Measurements from ENCODE around the gene PAFAH2.
"Not testable (repeated sequence)": the region's sequence is repeated elsewhere in the genome, so short reads cannot be mapped to it uniquely, and the experiment has no call there.

PAFAH2 gene

DNA sequence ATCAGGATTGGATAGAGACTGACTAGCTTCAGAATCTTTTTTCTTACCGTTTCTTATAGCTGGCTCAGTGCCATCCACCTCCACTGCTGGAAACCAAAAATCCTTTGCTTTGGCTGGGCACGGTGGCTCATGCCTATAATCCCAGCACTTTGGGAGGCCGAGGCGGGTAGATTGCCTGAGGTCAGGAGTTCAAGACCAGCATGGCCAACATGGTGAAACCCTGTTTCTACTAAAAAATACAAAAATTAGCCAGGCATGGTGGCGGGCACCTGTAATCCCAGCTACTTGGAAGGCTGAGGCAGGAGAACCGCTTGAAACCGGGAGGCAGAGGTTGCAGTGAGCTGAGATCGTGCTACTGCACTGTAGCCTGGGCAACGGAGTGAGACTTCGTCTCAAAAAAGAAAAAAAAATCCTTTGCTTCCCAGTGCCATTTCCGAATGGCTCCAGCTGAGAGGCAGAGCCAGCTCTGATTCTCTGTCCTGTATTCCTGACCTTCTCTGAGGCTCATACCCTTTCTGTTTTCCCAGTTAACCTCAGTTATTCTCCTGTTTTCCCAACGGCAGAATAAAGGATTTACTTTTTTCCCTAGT, 65.0 kb downstream of the PAFAH2 start:
- not testable (repeated sequence) for DNase-seq (ENCODE audit: low read depth, low spot score)

DNA sequence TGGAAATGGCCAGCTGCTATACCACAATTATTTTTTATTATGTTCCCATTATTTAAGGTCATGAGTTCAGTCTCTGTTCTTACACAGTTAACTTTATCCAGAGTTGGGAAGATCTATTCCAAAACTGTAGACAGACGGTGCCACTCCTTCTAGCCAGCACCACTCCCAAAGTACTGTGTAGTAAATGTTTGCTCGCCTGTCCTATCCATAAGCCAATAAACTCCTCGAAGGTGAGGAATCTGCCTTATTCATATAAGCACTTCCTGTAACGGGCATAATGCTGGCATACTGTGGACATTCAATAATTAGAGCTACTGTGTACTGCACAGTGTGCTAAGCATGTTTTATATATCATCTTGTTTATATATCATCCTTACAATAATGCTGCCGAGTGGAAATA, 65.5 kb downstream of the PAFAH2 start:
- no peak for DNase-seq (ENCODE audit: low read depth, low spot score)

DNA sequence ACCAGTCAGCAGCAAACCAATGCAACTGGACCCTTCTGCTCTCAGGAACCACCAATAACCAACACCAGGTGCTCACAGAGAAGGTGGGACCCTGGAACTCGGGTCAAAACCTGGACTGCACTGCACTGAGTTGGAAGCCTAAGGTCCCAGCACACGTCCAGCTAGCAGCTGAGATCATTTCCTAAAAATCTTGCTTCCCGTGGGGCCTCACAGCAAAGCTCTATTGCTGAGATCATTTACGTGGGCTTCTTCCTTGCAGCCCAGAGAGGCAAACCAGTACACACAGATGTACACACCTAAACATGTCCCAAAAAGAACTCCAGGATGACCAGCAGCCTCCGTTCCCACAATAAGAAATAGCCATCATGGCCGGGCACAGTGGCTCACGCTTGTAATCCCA, 68.8 kb downstream of the PAFAH2 start:
- no peak for DNase-seq (ENCODE audit: low read depth, low spot score)

DNA sequence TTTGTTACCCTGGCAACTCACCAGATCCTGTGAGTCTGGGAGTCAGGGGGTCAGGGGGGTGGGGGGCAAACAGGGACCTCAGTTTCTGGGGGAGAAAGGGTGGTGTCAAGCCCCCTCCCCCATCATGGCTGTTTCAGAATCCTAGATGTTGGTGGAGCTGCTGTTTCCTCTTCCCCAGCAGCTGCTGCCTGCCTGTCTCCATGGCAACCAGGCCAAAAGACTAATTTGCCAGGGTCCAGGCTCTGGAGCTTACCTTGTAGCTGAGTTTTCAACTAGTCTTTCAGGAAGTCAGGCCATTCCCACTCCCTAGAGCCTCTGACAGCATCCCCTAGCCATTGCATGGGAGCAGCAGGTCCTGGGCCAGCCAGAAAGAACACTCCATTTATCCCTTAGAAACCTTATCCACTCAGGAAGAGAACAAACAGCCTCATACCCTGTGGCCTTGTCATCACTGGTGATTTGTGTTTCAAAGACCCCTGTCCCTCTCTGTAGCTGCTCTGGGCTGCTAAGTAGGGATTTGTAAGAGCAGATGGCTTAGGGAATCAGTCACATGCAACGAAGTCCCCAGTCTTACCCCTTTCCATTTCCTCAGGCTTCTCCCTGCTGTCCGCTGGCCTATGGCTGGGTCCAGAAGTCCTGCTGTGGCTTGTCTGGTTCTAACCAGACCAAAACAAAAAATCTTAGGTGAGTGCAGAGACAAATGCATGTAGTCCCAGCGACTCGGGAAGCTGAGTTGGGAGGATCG, 70.2 kb downstream of the PAFAH2 start:
- no peak for DNase-seq (ENCODE audit: low read depth, low spot score)

DNA sequence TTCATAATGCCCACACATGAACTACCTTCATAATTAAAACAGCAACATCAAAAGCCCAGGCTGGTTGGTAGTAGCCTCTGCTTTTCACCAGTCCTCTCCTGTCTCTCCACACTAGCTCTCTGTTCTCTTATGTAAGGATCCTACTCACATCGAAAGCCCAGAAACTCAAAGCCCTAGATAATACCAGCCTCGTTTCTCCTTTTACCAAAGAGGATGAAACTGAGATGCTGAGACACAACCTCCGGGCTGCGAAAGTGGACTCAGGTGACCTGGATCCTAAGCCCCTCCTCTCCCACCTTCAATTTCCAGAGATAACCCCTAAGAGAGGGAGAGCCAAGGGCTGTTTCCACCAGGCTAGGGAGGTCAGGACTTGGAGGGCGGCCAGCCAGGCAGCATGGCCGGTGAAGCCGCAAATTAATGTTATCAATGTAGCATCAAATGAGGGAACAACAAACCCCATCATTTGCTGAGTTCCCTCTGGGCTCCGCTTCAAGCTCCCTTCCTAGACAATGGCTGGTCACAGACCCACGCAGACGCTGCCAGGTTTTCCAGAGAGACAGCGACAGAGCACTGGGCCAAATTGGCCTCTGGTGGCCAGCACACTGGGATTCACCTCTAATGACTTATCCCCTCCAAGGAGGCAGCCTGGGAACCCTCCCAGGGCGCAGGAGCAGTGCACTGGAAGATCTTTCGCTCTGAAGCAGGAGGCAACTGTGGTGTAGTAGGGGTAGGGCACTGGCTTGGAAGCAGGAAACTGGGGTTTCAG, 70.9 kb downstream of the PAFAH2 start:
- DNase-seq (ENCODE audit: low read depth, low spot score) = no peak

DNA sequence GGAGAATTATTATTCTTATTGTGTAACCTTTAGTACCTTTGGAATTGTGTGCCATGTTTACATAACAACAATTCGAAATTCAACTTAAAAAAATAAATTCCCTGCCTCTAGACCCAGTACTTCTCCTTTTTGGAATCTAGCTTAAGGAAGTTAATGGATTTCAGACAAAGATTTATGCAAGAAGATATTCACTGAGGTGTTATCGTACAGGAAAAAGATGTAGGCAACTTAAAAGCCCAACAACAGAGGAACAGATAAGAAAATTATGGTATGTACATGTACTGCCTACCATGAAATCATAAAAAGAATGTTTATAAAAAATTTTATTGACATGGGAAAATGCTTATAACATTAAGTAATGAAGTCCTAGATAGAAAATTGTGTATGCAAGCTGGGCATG, 73.4 kb downstream of the PAFAH2 start:
- DNase-seq (ENCODE audit: low read depth, low spot score) = no peak

DNA sequence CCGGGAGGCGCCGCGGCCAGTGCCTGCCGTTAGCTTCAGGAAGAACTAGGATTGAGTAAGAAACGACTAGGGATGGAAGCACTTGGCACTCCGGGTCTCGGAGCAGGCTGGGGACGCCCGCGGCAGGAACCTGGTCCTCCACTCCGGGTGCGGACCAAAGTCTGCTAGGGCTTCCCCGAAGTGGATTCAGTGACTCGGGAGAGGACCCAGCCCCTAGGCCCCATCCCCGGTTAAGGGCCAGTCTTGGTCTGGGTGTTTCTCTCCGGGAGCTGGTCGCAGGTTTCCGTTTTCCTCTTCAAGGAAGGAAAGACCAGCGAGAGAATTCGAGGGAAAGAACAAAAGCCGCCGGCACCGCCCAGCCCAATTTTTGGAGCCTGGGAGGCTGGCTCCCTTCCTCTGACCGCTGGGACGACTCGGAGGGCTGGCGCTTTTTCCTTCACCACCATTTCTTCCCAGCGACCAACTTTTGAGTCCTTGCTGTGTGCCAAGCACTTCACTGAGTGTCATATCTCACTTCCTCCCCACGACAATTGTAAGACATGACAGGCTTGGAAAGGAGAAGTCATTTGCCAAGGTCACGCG, 74.8 kb downstream of the PAFAH2 start:
- no peak for DNase-seq (ENCODE audit: low read depth, low spot score)

DNA sequence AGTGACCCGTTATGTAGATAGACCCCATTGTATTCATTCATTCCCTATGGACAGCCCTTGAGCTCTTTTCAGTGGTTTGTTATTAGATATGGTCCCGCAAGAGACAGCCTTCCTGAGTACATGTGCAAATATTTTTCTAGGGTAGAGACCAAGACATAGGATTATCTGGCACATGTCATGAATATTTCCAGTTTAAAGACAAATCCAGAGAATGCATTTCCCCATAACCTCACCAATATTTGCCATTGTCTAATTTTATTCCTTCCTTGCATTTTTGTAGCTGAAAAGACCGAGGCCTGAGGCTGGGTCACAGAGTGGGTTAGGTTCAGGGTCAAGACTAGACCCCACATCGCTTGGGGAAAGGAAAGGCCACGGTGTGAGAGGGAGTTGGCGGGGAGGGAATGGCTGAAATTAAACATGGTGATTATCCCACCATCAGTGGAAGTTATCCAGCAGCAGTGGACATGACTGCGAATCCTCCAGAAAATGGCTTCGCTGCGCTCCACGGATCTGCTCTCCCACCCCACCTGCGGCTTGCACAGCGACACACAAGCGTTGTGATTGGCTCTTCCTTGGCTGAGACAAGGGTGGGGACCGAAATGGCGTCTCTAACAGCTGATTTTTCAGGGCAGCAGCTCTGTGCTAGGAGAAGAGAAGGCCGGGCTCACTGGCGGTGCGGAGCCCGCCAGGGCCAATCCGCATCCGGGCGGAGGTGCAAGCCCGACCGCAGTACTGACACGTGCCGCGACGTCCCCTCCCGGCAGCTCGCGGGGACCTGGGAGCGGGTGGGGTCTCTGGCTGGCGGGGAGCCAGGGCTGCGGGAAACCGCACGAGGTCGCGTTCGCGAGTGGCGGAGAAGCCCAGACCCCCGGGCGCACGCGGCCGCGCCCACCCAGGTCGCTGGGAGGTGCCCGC, 75.5 kb downstream of the PAFAH2 start:
- DNase-seq (ENCODE audit: low read depth, low spot score) = no peak

DNA sequence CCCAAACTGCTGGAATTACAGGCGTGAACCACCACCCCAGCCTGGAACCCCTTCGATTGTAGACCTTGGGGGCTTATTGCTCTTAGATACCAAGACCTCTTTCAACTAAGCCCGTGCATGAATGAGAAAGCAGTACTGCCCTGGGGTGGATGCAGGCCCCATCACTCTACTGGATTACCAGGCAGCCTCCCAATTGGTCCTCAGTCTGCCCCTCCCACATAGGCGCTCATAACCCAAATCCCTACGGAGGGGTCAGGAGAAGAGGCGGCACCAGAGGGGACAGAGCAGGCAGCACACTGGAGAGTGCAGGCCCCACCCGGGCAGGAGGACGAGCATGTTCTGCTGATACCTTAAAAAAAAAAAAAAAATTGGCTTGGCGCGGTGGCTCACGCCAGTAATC, 79.2 kb downstream of the PAFAH2 start:
- no peak for DNase-seq (ENCODE audit: low read depth, low spot score)

DNA sequence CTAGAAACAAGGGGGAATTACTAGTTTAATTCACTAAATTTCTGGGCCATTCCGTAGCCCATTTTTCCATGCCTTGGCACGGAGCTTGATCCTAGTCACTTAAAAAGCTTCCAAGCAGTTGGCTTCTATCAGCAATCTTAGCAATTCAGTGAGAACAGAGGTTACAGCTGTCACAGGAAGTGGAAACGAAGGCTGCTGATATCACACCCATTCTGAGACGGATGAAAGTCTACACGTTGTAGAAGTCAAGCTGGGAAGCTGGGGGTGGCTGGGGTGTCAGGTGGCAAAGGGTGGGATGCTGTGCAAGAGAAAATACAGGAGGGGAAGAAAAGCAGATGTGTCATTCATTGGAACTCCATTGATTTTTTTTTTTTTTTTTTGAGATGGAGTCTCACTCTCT, 79.9 kb downstream of the PAFAH2 start:
- no peak for DNase-seq (ENCODE audit: low read depth, low spot score)

DNA sequence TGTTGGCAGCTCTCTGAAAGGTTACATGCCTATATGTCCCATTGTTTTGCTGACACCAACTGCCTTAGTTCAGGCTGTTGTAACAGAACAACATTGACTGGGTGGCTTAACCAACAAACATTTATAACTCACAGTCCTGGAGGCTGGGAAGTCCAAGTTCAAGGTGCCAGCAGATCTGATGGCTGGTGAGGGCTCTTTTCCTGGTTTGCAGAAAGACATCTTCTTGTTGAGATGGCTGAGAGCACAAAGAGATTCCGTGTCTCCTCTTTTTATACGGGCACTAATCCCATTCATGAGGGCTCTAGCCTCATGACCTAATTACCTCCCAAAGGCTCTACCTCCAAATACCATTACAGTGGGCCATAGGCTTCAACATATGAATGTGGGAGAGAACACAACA, 81.4 kb downstream of the PAFAH2 start:
- no peak for DNase-seq (ENCODE audit: low read depth, low spot score)

DNA sequence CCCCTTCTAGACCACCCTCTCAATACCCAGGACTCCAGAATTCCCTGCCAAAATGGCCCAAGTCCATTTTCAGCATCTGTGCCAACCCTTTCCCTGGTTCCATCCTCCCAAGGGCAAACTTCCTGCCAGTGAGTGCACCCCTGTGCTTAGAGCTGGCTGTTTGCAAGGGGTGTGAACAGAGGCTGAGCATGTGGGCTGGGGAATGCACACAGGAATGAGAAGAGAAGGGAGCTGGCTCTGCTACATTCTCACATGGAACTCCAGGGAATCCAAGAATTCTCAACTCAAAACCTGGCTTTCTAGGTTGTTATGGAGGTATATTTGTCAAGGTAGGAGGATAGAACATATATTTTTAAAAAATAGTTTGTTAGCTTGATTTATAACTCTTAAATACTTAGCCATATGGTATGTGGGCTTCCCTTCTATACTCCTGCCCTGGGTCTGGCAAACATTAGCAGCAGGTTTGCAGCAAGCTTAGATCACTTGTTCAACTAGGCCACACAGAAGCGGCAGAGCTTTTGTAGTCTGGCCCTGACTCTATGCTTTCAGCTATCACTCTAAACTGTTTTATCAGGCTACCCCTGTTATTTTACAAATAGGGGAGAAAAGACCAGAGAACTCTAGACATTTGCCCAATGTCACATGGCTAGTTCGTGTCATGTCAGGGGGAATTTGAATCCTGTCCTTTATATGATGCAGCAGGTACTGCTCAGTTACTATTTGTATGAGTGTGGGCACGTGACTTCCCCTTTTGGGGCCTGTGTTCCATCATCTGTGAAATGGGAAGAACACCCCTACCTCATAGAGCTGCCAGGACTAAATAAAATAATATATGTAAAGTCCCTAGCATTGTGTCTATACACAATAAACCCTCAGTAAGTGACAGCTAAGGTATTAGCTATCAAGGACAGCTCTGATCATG, 83.5 kb downstream of the PAFAH2 start:
- DNase-seq (ENCODE audit: low read depth, low spot score) = no peak

DNA sequence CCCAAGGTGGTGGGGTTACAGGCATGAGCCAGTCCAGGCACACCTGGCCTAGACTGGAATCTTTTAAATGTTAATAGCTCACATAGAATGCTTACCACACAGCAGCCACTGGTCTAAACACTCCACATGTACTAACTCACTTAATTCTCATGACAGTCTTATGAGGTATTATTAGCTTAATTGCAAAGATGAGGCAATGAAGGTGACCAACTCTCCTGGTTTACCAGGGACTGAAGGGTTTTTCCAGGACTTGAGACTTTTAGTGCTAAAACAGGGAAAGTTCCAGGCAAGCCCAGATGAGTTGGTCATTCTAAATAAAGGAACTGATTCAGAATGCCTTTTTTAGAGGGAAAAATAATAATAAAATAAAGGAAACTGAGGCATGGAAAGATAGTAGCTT, 84.7 kb downstream of the PAFAH2 start:
- DNase-seq (ENCODE audit: low read depth, low spot score) = no peak

DNA sequence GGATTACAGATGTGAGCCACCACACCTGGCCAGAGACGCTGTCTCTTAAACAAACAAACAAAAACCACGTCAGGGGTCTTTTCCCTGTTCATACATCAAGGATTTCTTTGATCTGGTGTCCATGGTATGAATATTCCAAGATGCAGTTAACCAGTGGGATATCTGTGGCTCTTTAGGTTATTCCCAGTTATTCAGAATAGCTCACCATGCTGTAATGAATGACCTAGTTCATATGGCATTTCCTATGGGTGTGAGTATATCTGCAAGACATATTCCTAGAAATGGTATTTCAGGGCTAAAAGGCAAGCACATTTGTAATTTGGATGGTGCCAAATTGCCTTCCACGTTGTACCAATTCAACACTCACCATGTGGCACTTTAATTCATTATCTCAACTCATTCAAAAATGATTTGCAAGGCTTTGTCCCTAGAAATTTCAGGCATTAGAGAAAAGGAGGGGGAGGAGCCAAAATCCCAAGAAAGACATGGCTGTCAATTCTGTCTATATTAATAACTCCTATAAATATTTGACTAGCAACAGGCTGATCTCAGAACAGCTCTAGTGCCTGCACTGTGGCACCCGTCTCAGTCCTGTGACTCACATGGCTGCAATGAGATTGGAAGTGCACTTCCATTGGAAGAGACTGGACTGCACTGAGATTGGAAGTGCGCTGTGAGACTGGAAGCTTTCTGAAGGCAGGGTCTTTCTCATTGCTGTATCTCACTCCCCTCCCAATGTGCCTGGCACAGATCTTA, 85.6 kb downstream of the PAFAH2 start:
- no peak for DNase-seq (ENCODE audit: low read depth, low spot score)

DNA sequence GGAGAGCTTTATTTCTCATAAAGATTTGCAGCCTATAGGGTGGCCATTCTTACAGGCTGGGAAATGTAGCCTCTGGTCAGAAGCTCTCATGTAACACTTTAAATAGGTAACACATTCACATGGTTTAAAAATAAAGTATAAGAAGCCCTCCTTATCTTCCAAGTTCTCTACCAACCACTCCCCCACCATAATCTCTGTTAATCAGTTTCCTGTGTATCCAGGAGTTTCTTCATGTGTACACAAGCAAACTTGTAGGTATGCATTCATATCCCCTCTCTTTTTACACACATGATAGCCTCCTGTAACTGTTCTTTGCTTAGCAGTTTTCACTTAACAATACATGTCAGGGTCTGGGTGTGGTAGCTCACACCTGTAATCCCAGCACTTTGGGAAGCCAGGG, 86.7 kb downstream of the PAFAH2 start:
- DNase-seq (ENCODE audit: low read depth, low spot score) = no peak

Measured in brain pericyte (primary cell).